Heart left ventricle (tissue), 16 donors: Measurements from ENCODE around the gene TFAP2B. TPM values are rescaled to one million over a fixed set of nuclear protein-coding genes. Genes with fewer than 3 reads are reported as not detected.

Source experiments
- ATAC-seq, 4 donors: fragments of 200-7000 bp; cut with Tn5 transposase; one replicate each; pipeline ENCODE4 v1.9.1; 2020 to 2022; ENCODE audit warnings: moderate library complexity in 4 of 4, mild to moderate bottlenecking in 3 of 4, moderate number of reproducible peaks in 1 of 4
- DNase-seq, 5 donors: peaks; one replicate each; pipeline ENCODE4 v3.0.0-alpha.2; 2020
- H3K27ac ChIP-seq, 12 donors: fragments of 200-600 bp; sonication (generic) in 4 of 12; one replicate each; pipeline versions ENCODE4 v1.5.0 to v1.8.0; 2016 to 2022; ENCODE audit warnings: mild to moderate bottlenecking in 2 of 12
- H3K27me3 ChIP-seq, 9 donors: fragments of 200-600 bp; sonication (generic) in 2 of 9; one replicate each; pipeline versions ENCODE4 v1.5.1 to v1.8.0; 2016 to 2022; ENCODE audit warnings: mild to moderate bottlenecking in 3 of 9
- H3K36me3 ChIP-seq, 9 donors: fragments of 200-600 bp; sonication (generic) in 2 of 9; one replicate each; pipeline versions ENCODE4 v1.5.0 to v1.8.0; 2018 to 2022; ENCODE audit warnings: mild to moderate bottlenecking in 2 of 9
- H3K4me1 ChIP-seq, 12 donors: fragments of 200-600 bp; sonication (generic) in 4 of 12; one replicate each; pipeline versions ENCODE4 v1.5.0 to v1.8.0; 2016 to 2022; ENCODE audit warnings: mild to moderate bottlenecking in 3 of 12
- H3K4me3 ChIP-seq, 12 donors: fragments of 200-600 bp; sonication (generic) in 4 of 12; one replicate each; pipeline versions ENCODE4 v1.5.0 to v1.8.0; 2017 to 2022; ENCODE audit warnings: mild to moderate bottlenecking in 9 of 12, moderate library complexity in 4 of 12
- H3K9me3 ChIP-seq, 12 donors: fragments of 200-600 bp; sonication (generic) in 4 of 12; one replicate each; pipeline versions ENCODE4 v1.5.0 to v1.8.0; 2016 to 2022; ENCODE audit warnings: mild to moderate bottlenecking in 1 of 12
- POLR2A ChIP-seq, 2 donors: fragments of 450-650 bp; IDR thresholded peaks; one replicate each; pipeline ENCODE4 v1.6.1; 2017; ENCODE audit warnings: antibody characterized with exemption in 2 of 2, mild to moderate bottlenecking in 2 of 2, moderate library complexity in 2 of 2
- WGBS, 4 donors: extraction: QIAGEN DNeasy Blood & Tissue Kit in 2 of 4; methylation state at CpG; one replicate each; pipeline versions ENCODE4 v1.1.5 to v1.1.7; 2013 to 2018; 5-methylcytosine and 5-hydroxymethylcytosine counted together
- intact Hi-C, 10 donors: fragments of 100-400 bp; cut with DNase I; formaldehyde crosslinking; loops; one replicate each; pipeline versions ENCODE4 v1.11.1 to v1.14.2; 2022
- long read RNA-seq, 3 donors: library from polyadenylated mRNA; unstranded; transcript quantifications; one replicate each; pipeline ENCODE4 v2.0.0, GENCODE V29; 2020 to 2021
- polyA plus RNA-seq, 2 donors: library from polyadenylated mRNA; stranded (reverse); fragments of 200-250 nt; gene quantifications; one replicate each; pipeline ENCODE4 v1.2.3, GENCODE V29; 2013
- total RNA-seq, 9 donors: library from RNA; depleted of rRNA in 2 of 9; stranded (reverse); fragments of >200 nt in 2 of 9; fragmentation: NEBNext Ultra II Directional in 3 of 9; extraction: Animal tissue kit (Norgen Biotek cat#: 25700) in 3 of 9; gene quantifications; one replicate each; pipeline versions ENCODE4 v1.1.0 to v1.2.4, GENCODE V29; 2016 to 2023
- TF ChIP-seq, protein P1 (sequence below), 12 donors: fragments of 200-600 bp; sonication (generic) in 4 of 12; IDR thresholded peaks; one replicate each; pipeline versions ENCODE4 v1.5.0 to v1.8.0; 2018 to 2022; ENCODE audit warnings: antibody characterized with exemption in 12 of 12, mild to moderate bottlenecking in 5 of 12
- donor health status: ischemic (EF 13 %, LVEDD 7.1; RV severe dilation, severe dysfunction).
- donor health status: healthy with polysubstance abuse.
- donor health status: DM: no; HTN: yes; CAD: no.
- donor health status: DM: no; HTN: no; CAD: no.
- donor health status: ischemic (EF 25% LVEDD 6.9; RV normal size, moderate dysfunction).
- donor health status: ischemic (EF 25% LVEDD 5.7; RV mildly dilated, moderate dysfunction).
- donor health status: healthy.
- donor health status: DM: yes; HTN: yes; CAD: no.
- donor health status: ischemic (EF 35%, LVEDD 5.7; RV mildly dilated, moderate dysfunction).
- donor health status: nonischemic (EF 11% LVEDD 7.7; RV severe dilation, severe dysfunction).
- donor health status: DM: yes; HTN: yes; CAD: no.
- donor health status: PGD.
- donor health status: ischemic (EF 29% LVEDD 5.4; RV normal size, mild dysfunction).
- donor health status: nonischemic (EF 23%, LVEDD 6.1; RV moderate dilation, normal function).

The TFAP2B gene
- not detected for total RNA-seq
- not detected for polyA plus RNA-seq
- long read RNA-seq, donor 1 = 0 reads
- long read RNA-seq, donor 2 = 0 reads
- long read RNA-seq, donor 3 = 0 reads

DNA sequence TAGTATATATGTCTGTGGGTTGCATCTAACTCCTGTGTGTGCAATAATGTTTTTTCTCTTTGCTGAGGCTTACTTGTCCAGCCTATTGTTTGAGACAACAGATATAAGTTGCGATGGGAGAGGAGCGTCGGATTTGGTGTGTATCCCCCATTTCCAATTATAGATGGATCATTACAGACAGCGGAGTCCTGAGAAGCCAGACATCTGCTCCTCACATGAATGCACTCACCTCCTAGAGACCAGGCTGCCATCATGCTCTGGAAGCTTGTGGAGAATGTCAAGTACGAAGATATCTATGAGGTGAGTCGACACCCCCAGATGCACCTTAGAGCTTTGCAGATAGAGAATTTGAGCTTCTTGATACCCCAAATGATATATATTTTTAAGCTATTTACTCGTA is at the start of gene TFAP2B:
TSS of gene TFAP2B (plus strand) at position 199 of the 400 bp plus-strand sequence. CDS start at position 220, 21 bp downstream.
- Histone ChIP-seq H3K4me3 (peak within 1 kb of the TSS in 6 of 12 donors; percentile 6 to 19 (median 16)), H3K36me3 (no peaks in the 10 kb centered on the region), H3K27me3 (peaks cover 21 to 99% (median 85%) of the 10 kb centered on the region in 9 donors), H3K9me3 (no peaks in the 10 kb centered on the region), H3K4me1 (peaks cover 0 to 22% (median 1%) of the 10 kb centered on the region in 12 donors), H3K27ac (no peak within 1 kb of the TSS)
- 3 to 9% (median 5%) methylated on average over 7 of the region's 7 CpGs for WGBS, 4 donors
- no peak for DNase-seq
- TF ChIP-seq, protein P1, sequence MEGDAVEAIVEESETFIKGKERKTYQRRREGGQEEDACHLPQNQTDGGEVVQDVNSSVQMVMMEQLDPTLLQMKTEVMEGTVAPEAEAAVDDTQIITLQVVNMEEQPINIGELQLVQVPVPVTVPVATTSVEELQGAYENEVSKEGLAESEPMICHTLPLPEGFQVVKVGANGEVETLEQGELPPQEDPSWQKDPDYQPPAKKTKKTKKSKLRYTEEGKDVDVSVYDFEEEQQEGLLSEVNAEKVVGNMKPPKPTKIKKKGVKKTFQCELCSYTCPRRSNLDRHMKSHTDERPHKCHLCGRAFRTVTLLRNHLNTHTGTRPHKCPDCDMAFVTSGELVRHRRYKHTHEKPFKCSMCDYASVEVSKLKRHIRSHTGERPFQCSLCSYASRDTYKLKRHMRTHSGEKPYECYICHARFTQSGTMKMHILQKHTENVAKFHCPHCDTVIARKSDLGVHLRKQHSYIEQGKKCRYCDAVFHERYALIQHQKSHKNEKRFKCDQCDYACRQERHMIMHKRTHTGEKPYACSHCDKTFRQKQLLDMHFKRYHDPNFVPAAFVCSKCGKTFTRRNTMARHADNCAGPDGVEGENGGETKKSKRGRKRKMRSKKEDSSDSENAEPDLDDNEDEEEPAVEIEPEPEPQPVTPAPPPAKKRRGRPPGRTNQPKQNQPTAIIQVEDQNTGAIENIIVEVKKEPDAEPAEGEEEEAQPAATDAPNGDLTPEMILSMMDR (IDR thresholded peaks at IDR 0.05) = no peak
- TF ChIP-seq POLR2A (IDR thresholded peaks at IDR 0.05) = no peak
- intact Hi-C loops = loop anchor here in 9 of 10 donors (5.0 to 10.0 kb wide), 5 partner anchors 1139 to 1206 kb away; no protein-coding TSS in a partner anchor
- no peak for ATAC-seq

DNA sequence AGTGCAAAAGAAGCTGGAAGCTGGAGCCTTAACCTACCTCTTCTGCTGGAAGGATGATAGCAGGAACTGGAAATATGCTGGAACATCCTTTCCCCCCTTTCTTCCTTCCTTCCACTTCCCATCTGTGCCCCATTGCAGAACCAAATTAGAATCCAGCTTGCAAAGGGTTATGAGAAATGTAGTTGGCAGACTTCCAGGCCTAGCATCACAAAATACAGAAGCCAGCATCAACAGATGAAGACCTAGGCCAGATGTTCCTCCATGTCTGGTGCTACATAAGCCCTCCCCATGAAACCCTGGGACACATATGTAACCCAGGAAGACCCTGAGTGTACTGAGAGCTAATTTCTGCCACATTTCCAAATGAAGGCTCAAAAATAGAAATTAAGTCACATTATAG is 40.0 kb upstream of the TFAP2B start:
- Histone ChIP-seq H3K27ac (no peak overlapping the region), H3K4me3 (no peak overlapping the region), H3K36me3 (no peaks in the 10 kb centered on the region), H3K27me3 (no peaks in the 10 kb centered on the region), H3K4me1 (no peaks in the 10 kb centered on the region), H3K9me3 (no peaks in the 10 kb centered on the region)
- DNase-seq (no peak), ATAC-seq (no peak)
- intact Hi-C loops = no loop called here
- TF ChIP-seq, protein P1 (IDR thresholded peaks at IDR 0.05) = no peak
- TF ChIP-seq POLR2A (IDR thresholded peaks at IDR 0.05) = no peak

DNA sequence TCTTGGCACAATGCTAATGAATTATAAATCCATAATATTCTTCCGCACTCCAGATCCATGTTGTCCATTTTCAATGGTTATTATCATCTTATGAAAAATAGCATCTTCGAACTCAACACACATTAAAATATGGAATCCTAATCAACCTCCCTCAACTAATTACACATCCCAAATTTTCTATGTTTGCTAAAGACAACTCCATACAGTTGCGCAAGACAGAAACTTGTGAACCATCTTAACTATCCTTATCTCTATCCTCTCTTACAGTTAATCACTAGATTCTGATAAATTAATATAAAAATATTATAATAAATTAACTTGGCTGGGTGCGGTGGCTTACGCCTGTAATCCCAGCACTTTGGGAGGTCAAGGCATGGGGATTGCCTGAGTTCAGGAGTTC is 38.3 kb upstream of the TFAP2B start:
- DNase-seq (no peak), ATAC-seq (no peak)
- Histone ChIP-seq H3K4me3 (no peak overlapping the region), H3K36me3 (no peaks in the 10 kb centered on the region), H3K4me1 (no peaks in the 10 kb centered on the region), H3K9me3 (no peaks in the 10 kb centered on the region), H3K27me3 (no peaks in the 10 kb centered on the region), H3K27ac (no peak overlapping the region)
- TF ChIP-seq POLR2A (IDR thresholded peaks at IDR 0.05) = no peak
- TF ChIP-seq, protein P1 (IDR thresholded peaks at IDR 0.05) = no peak
- 92 to 95% (median 93%) methylated on average over 5 of the region's 5 CpGs for WGBS, 4 donors
- intact Hi-C loops = no loop called here

DNA sequence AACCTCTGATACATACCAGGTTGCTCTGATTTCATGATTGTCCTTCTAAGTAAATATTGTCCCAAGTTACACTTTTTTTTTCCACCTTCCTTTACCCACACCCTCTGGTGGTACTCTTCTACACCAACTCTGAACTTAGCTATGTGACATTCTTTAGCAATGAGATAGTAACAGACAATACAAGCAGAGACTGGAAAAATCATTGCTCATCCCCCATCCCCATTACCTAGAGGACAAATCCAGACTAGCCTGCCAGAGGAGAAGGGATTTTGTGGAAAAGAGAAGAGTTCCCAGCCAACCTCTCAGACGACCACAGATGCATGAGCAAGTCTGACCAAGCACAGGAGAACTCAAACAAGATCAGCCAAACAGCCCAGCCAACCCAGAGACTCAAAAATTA is 32.8 kb upstream of the TFAP2B start:
- DNase-seq (no peak), ATAC-seq (no peak)
- Histone ChIP-seq H3K27me3 (peaks cover 0 to 13% (median 0%) of the 10 kb centered on the region in 9 donors), H3K4me1 (no peaks in the 10 kb centered on the region), H3K36me3 (no peaks in the 10 kb centered on the region), H3K9me3 (no peaks in the 10 kb centered on the region), H3K4me3 (no peak overlapping the region), H3K27ac (no peak overlapping the region)
- TF ChIP-seq, protein P1 (IDR thresholded peaks at IDR 0.05) = no peak
- no peak for TF ChIP-seq POLR2A (IDR thresholded peaks at IDR 0.05)
- 18 to 33% (median 24%) methylated on average over 1 of the region's 1 CpG for WGBS, 4 donors
- intact Hi-C loops = no loop called here
